Activated T-helper 2 cell treated with anti-CD3 and anti-CD28 coated beads, Interferon-gamma antibody, Interleukin-2, Interleukin-4, amounts not matched to agents 10 μg/mL and 5 μg/mL and 100 μg/mL, durations not matched to agents 14 hours and 24 hours and 36 hours (primary cell): Measurements from ENCODE around the gene YOD1. TPM values are rescaled to one million over a fixed set of nuclear protein-coding genes. Genes with fewer than 3 reads are reported as not detected.

Source experiments
- DNase-seq: peaks from one replicate; pipeline ENCODE4 v3.0.0; 2021; ENCODE audit warnings: low spot score
- H3K27ac Mint-ChIP-seq: one replicate; pipeline ENCODE4 v1.8.0; 2021; ENCODE audit warnings: mixed read lengths
- H3K27me3 Mint-ChIP-seq: one replicate; pipeline ENCODE4 v1.8.0; 2021; ENCODE audit warnings: low read depth, mixed read lengths
- H3K36me3 Mint-ChIP-seq: one replicate; pipeline ENCODE4 v1.8.0; 2021; ENCODE audit warnings: low read depth, mixed read lengths
- H3K4me1 Mint-ChIP-seq: one replicate; pipeline ENCODE4 v1.8.0; 2021; ENCODE audit warnings: low read depth, mixed read lengths
- H3K4me3 Mint-ChIP-seq: one replicate; pipeline ENCODE4 v1.8.0; 2021; ENCODE audit warnings: low read depth, mild to moderate bottlenecking, moderate library complexity, mixed read lengths
- H3K9me3 Mint-ChIP-seq: one replicate; pipeline ENCODE4 v1.8.0; 2021; ENCODE audit warnings: mixed read lengths
- intact Hi-C: fragments of 100-400 bp; cut with micrococcal nuclease; formaldehyde crosslinking; loops from one replicate; pipeline ENCODE4 v1.15.1; 2023
- total RNA-seq: library from RNA; stranded (reverse); gene quantifications from 2 replicates; pipeline ENCODE4 v1.2.3, GENCODE V29; 2022

Gene YOD1
- total RNA-seq, 1 donor from 2014 or later: 8.7 TPM

DNA sequence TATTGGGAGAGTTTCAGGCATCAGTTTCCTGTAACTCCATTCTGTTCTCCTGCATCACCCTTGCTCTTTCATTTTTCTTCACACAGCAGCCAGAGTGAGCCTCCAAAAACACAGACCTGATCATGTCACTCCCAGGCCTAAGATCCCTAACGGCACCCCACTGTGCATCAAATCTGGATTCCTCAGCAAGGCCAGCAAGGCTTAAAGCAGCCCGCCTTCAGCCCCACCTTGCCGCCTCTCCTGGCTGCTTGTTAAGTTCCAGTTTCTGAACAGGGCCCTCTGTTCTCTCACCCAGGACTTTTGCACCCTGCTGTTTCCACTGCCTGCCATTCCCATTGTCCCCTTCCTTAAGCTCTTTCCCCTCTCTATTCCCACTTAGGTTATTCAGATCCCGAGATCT is 47.8 kb downstream of the YOD1 start:
- Mint-ChIP-seq H3K27ac (no peak overlapping the region), H3K27me3 (peaks cover 25% of the 10 kb centered on the region), H3K4me1 (peaks cover 2% of the 10 kb centered on the region), H3K4me3 (no peak overlapping the region), H3K9me3 (no peaks in the 10 kb centered on the region), H3K36me3 (no peaks in the 10 kb centered on the region)
- DNase-seq: no peak
- intact Hi-C loops: loop anchor here (10.0 kb wide), 1 partner anchor 72 kb away; no protein-coding TSS in a partner anchor

DNA sequence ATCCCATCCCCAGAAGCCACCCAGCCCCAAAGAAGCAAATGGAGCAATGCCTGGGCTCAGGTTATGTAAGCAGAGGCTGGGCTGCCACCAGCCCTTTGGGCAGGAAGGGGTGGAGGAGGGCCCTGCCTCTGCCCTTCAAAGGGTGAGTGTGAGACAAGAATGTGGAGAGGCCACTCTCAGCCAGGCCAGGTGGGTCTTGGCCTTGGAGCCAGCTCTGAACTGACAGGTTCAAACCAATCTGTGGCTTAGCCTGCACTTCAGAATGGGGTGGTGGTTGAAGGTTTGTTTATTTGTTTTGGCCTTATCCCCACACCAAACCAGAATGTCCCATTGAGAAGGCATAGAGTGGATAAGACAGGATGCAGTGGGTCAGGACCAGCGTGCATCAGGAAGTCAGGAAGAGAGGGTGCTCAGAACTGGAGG is 48.3 kb downstream of the YOD1 start:
- H3K4me3 Mint-ChIP-seq: no peak overlapping the region

DNA sequence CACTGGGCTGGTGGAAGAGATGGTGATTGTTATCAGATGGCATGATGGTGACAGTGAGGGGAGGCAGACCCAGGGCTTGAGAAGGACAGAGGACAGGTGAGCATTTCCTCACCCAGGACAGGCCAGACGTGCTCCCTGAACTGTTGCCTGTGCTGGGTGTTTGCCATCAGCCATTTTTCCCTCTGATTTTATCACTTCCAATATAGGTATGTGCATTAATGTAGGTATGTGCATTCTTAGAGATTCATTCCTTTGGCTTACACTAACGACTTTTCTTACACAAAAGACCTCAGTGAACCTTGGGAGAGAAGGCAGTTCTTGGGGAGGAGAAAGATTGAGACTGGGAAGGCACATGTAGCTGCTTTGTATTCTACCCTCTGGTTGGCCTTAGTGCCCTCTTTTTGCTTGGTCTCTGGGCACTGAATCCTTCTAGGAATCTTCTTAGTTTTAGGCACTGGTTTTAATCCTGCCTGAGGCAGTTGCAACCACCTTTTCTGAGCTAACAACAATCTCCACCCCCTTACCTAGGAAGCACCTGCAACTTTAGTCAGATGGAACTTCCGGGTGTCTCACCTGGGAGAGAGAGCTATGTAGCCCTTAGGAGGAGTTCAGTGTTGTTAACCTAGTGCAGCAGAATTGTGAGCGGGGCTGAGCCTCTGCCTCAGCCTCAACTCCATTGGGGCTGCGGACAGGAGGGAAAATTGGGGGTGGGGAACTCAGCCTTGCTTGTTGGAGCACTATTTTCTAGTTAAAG is 49.3 kb downstream of the YOD1 start:
- Mint-ChIP-seq H3K9me3 (no peaks in the 10 kb centered on the region), H3K36me3 (no peaks in the 10 kb centered on the region), H3K4me3 (no peak overlapping the region), H3K4me1 (peaks cover 2% of the 10 kb centered on the region), H3K27ac (no peak overlapping the region), H3K27me3 (peaks cover 27% of the 10 kb centered on the region)
- DNase-seq: no peak
- intact Hi-C loops: loop anchor here (10.0 kb wide), 1 partner anchor 73 kb away; no protein-coding TSS in a partner anchor

More for the DNA sequence above, 48.3 kb downstream of the YOD1 start:
- no peaks in the 10 kb centered on the region for H3K9me3 Mint-ChIP-seq
- intact Hi-C loops: loop anchor here (10.0 kb wide), 1 partner anchor 72 kb away; no protein-coding TSS in a partner anchor
- peaks cover 2% of the 10 kb centered on the region for H3K4me1 Mint-ChIP-seq
- H3K27ac Mint-ChIP-seq: no peak overlapping the region
- H3K36me3 Mint-ChIP-seq: no peaks in the 10 kb centered on the region
- H3K27me3 Mint-ChIP-seq: peaks cover 25% of the 10 kb centered on the region
- DNase-seq: no peak

DNA sequence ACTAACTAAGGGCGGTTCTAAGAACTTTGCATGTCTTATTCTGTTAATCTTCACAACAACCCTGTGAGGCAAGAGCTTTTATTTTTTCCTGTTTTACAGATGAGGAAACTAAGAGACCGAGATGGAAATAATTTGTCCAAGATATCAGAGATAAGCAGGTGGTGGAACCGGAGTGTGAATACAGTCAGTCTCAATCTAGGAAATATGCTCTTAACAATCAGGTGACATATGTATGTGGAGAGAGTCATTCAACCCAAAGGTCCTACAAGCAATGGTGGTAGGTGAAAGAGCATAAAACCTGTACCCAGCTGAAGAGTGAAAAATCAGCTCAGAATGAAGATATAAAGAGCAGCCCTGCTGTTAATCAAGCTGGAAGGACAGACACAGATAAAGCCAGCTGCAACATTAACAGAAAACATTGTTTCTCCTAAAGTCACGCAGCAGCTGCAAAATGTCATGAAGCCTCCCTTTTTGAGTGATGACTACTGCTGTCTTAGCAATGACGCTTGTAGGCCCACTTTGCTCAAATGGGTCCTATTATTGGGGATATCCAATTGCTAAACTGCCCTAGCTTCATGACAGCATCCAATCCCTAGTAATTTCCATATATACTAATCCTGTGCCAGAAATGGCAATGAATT is 50.2 kb downstream of the YOD1 start:
- Mint-ChIP-seq H3K4me1 (peaks cover 2% of the 10 kb centered on the region), H3K36me3 (no peaks in the 10 kb centered on the region), H3K9me3 (no peaks in the 10 kb centered on the region), H3K4me3 (no peak overlapping the region), H3K27me3 (peaks cover 28% of the 10 kb centered on the region), H3K27ac (no peak overlapping the region)
- intact Hi-C loops: loop anchor here (10.0 kb wide), 1 partner anchor 74 kb away; no protein-coding TSS in a partner anchor
- no peak for DNase-seq

DNA sequence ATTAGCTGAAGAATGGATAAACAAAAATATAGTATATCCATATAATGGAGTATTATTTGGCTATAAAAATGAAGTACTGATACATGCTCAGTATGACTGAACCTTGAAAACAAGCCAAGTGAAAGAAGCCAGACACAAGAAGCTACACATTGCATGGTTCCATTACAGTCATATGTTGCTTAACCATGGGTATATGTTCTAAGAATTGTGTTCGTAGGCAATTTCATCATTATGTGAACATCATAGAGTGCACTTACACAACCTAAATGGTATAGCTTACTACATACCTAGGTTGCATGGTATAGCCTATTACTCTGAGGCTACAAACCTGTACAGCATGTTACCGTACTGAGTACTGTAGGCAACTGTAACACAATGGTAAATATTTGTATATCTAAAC is 52.2 kb downstream of the YOD1 start:
- intact Hi-C loops: no loop called here
- H3K27ac Mint-ChIP-seq: no peak overlapping the region
- H3K4me1 Mint-ChIP-seq: no peaks in the 10 kb centered on the region
- no peak overlapping the region for H3K4me3 Mint-ChIP-seq
- H3K36me3 Mint-ChIP-seq: no peaks in the 10 kb centered on the region
- no peaks in the 10 kb centered on the region for H3K9me3 Mint-ChIP-seq
- DNase-seq: no peak
- H3K27me3 Mint-ChIP-seq: peaks cover 39% of the 10 kb centered on the region

Other genes with a start within 250 kb of the YOD1 start
- gene IL20, start 185.6 kb downstream of the YOD1 start, total RNA-seq: not detected in 2 replicates
- 3.1 and 3.4 TPM in 2 replicates for gene IL24, start 153.8 kb downstream of the YOD1 start, total RNA-seq
- 14.1 and 16.7 TPM in 2 replicates for gene FCMR, start 129.3 kb downstream of the YOD1 start, total RNA-seq
- not detected in 2 replicates for gene PIGR, start 104.7 kb downstream of the YOD1 start, total RNA-seq
- gene FCAMR, start 80.7 kb downstream of the YOD1 start, total RNA-seq: not detected in 2 replicates
- not detected in 2 replicates for gene C1orf116, start 18.5 kb downstream of the YOD1 start, total RNA-seq
- 1.9 and 2.2 TPM in 2 replicates for gene PFKFB2, start 2.1 kb upstream of the YOD1 start, total RNA-seq
- gene C4BPB, start 37.7 kb upstream of the YOD1 start, total RNA-seq: 0.23 and 0.41 TPM in 2 replicates
- gene C4BPA, start 53.0 kb upstream of the YOD1 start, total RNA-seq: not detected in 2 replicates